GM18907 (cell line): ENCODE results near the gene ATG3.
"Not testable (repeated sequence)": the region's sequence is repeated elsewhere in the genome, so short reads cannot be mapped to it uniquely, and the experiment has no call there.

Experiments
- ATAC-seq: cut with Tn5 transposase; IDR thresholded peaks from one replicate; pipeline ENCODE4 v1.9.1; 2021; ENCODE audit warnings: mild to moderate bottlenecking, moderate library complexity; ENCODE audit not compliant: unreplicated experiment

The ATG3 gene

DNA sequence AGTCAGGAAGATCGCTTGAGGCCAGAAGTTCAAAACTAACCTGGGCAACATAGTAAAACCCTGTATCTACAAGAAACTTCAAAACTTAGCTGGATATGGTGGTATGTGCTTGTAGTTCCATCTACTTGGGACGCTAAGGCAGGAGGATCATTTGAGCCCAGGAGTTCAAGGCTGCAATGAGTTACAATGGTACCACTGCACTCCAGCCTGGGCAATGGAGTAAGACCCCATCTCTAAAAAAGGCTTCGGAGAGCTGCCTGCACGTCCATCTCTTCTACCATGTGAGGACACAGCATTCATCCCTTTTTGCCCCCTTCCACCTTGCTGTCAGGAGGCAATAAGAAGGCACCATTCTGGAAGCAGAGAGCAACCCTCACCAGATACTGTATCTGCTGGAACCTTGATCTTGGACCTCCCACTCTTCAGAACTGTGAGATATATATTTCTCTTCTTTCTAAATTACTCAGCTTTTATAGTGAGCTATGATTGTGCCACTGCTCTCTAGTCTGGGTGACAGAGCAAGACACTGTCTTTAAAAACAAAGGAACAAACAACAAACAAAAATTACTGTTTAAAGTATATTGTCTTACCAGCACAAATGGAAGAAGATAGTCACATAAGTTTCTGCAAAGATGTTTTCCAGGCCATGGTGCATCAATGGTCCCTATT lies 58.3 kb downstream of the ATG3 start:
- no peak for ATAC-seq

DNA sequence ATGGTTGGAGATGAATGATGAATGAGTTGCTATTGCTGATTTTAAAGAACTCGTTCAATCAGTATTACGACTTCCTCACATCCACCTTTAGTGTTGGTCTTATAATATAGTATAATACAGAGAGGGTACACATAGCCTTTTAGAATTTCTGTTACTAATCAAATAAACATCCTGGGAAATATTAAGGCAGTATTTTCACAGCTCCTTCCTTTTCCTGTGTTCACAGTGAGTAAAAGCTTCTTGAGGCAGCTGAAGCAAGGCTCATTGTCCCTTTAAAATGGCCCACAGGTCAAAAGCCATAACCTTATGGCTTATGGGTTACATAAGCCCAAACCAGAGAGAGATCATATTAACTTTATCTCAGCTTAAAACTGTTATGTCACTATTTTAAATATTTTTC lies 61.1 kb downstream of the ATG3 start:
- no peak for ATAC-seq

DNA sequence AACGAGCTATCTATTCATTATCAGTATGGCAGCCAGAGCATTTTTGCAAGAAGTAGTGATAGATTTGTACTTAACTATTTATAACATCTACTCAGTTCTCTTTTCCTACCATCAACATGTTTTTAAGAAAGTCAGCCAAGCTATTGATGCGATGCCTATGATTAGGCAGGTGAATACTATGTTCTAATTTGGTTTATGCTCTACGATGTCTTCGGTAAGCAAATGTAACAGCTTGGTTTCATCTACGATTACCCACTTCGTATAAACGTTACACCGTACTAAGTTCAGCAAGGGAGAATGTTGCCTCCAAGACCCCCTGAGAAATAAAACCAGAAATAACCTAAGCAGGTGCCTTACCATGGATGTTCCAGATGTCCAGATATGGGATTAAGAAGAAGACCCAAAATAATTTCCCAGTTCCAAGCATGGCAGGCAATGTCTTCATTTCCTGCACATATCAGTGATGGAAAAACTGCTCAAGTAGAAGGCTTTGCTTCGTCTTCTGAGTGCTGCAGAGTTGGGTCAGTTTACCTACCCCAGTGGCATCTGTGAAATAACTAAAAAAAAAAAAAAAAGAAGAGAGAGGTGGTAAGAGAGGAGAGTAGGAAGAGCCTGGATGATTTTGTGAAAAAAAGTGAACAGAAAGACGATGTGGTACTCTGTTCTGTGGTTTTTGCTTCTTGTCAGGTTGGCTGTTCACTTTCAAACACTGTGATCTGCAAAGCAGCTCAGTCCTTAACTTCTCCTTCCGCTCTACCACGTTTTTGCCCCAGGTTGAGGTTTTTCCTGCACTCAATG lies 62.6 kb downstream of the ATG3 start, which contains the start of gene BTLA:
BTLA (minus strand) TSS at position 559 of the 798 bp plus-strand sequence; CDS start at position 445, 114 bp downstream.
- peak; percentile 54 for ATAC-seq

DNA sequence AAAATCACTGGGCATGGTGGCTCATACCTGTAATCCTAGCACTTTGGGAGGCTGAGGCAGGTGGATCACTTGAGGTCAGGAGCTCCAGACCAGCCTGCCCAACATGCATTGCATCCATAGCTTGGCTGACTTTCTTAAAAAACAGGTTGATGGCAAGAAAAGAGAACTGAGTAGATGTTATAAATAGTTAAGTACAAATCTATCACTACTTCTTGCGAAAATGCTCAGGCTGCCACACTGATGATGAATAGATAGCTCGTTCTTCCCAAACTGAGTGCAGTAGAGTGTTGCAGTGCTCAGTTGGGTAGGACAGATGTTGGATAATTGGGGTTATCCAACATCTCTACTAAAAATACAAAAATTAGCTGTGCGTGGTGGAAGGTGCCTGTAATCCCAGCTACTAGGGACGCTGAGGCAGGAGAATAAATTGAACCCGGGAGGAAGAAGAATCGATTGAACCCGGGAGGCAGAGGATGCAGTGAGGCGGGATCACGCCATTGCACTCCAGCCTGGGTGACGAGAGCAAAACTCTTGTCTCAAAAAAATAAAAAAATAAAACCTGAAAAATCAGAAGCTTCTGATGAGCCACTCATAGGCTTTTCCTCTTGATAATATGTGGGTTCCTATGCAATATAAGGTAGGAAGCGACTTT lies 63.7 kb downstream of the ATG3 start:
- no peak for ATAC-seq

DNA sequence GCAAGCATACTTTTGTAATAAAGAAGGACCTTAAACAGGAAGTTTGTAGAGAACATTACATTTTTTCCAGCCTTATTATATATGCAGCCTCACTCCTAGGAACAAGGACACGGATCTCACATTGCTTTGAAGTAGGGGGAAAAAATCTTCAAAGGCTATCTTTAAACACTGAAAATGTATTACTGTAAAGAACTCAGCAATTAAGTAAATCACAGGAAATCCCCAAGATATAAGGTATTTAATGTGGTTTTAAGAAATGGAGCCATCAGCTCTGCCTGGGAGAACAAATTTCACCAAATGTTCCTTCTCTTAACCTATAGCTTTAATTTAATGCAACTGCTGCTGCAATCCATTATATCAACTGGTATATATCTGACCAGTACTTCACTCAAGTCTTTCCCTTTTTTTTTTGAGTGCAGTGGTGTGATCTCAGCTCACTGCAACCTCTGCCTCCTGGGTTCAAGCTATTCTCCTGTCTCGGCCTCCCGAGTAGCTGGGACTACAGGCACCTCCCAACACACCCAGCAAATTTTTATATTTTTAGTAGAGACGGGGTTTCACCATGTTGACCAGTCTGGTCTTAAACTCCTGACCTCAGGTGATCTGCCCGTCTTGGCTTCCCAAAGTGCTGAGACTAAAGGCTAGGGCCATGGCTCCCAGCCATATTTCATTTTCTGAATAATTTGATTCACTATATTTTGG lies 65.2 kb downstream of the ATG3 start:
- no peak for ATAC-seq

DNA sequence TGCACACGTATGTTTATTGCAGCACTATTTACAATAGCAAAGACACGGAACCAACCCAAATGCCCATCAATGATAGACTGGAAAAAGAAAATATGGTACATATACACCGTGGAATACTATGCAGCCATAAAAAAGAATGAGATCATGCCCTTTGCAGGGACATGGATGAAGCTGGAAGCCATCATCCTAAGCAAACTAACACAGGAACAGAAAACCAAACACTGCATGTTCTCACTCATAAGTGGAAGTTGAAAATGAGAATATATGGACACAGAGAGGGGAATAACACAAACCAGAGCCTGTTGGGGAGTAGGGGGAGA lies 67.4 kb downstream of the ATG3 start:
- not testable (repeated sequence) for ATAC-seq

DNA sequence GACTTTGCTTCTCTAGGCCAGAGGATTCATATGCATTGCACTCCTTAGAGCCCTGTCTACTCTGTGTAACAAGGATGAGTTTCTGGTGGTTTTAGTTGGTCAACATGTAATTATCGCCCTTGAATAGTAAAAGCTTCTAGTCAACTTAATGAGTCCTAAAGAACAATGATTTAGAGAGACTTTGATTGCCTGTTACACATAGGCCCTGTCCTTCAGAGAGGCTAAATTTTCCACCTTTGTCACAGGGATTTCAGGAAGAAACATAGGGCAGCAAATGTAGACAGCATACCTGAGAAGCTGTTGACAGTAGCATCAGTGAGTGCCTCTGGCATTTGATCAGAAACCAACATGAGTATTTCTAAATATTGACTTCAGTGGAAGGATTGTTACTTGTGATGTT lies 69.6 kb downstream of the ATG3 start:
- ATAC-seq: no peak

DNA sequence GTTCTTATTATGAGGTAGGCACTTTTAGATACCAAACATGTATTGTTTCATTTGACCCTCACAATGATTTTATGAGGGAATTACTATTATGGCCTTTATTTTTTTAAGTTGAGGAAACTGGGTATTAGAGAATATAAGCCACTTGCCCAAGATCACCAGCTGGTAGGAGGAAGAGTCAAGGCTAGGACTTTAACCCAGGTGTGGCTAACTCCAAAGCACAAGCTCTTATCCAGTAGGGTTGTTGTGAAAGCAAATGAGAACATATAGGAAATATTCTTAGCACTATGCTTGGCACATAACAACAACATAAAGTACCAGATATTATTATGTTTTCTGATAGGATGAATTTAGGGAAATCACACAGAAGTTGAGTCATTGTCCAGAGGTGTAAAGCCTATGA lies 70.4 kb downstream of the ATG3 start:
- no peak for ATAC-seq

DNA sequence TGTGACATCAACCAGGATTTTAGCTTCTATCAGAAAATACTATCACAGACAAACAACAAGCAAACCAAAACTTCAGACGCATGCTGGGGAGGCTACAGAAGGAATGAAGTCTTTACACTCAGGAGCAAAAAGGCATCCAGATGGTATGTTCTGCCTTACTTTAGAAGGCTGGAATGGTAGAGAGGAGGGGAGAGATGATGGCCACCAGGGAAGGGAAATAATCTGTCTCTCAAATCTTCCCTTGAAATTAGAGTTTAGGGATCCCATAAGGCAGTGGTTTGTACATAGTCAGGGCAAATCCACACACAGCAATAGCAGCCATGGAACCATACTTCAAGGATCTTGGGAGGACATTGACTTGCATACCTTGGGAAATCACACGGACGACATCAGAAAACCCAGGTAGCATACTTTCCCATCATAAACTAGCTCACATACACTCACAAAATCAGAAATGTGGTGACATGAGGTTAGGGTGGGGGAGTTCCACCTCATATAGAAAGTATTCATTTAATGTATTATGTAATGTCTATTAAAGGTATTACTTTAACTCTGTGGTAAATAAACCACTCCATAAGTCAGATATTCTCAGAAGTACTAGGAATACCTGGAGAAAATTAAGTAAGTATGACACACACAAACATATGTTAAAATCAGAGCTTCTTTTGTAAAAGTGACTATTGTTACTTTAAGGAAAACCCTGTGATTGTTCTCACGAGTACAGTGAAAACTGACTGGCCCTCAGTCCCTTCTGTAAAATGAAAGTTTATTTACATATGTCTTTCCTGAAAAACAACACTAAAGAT lies 71.9 kb downstream of the ATG3 start:
- peak; percentile 62 for ATAC-seq

DNA sequence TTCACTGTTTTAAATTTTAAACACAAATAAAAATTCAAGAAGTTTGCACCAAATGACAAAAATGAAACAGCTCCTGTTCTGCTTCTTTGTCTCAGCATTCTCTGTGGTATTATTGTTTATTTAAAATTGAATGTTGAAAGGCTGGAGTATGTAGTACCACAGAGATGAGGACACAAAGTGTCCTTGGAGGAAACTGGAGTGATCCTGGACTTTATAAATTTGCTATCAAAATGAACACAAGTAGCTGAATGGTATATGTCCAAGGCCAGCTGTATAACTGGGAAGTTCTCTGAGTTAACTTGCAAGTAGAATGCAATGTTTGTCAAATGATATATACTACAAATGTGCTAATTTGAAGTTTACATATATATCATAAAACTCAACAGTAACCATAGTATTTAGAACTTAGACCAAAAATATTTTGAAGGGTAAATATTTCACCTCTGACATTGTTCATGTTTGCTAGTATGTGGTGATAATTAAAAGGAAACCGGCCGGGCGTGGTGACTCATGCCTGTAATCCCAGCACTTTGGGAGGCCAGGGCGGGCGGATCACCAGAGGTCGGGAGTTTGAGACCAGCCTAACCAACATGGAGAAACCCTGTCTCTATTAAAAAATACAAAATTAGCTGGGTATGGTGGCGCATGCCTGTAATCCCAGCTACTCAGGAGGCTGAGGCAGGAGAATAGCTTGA lies 74.8 kb downstream of the ATG3 start:
- no peak for ATAC-seq

DNA sequence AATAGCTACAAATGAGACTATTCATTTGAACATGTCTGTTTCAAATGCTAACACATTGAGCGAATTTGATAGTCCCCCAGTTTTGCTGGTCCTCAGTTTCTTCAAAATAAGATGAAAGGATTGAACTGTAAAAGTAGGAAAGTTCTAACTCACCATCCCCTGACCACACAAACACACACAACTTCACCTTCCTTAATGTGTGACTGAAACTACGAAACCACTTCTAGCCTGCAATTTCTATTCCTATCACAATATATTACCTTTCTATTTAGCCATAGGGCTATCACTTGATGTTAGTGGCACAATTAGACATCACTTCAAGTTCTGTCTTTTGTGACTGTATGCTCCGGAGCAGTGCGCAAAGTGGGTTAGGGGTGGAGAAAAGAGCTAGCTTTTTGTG lies 77.4 kb downstream of the ATG3 start:
- no peak for ATAC-seq

DNA sequence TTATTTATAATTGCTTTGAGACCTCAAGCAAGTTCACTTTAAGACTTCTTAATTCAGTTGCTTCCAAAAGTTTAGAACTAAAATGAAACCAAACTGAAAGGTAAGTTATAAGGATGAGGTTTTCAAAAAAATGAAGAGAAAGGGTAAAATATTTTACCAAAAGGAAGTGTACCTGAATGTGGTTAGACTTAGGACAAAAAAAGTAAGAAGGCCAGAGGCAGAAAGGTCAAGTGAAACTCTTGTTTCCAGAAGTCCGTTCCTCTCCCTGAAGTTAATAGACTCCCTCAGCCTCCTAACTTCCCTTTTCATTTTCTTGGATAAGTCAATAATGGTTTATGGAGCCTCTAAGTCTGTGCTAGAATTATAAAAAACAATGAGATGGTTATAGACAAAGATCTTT lies 79.1 kb downstream of the ATG3 start:
- ATAC-seq: no peak
